ENCODE measurements around the gene GRK6. TPM values are rescaled to one million over a fixed set of nuclear protein-coding genes. Genes with fewer than 3 reads are reported as not detected.

The GRK6 gene
- total RNA-seq, 2 experiments from 2014 or later: 186 to 192 TPM

GRCh38 chr5:177403102-177403791, 23.2 kb upstream of the GRK6 start:
- H3K4me1 Mint-ChIP-seq (ENCODE audit: low read depth): peaks cover 23% of the 10 kb centered on the region
- POLR2A ChIA-PET: interaction anchor here (0.6 to 11.0 kb wide), 22 partner anchors 11 to 95 kb away, joined by 3 to 435 read pairs (median 6); partner anchors contain the start of genes GRK6, LMAN2, PDLIM7 and PRR7
- peak overlapping the region; percentile 72 for H3K27ac Mint-ChIP-seq

GRCh38 chr5:177403792-177404640, 22.5 kb upstream of the GRK6 start:
- no peaks in the 10 kb centered on the region for H3K9me3 Mint-ChIP-seq
- no peaks in the 10 kb centered on the region for H3K9me3 ChIP-seq (ENCODE audit: control insufficient read depth in 1 of 2, insufficient read depth in 1 of 2, low read length in 2 of 2)
- no peak overlapping the region for H3K27ac ChIP-seq (ENCODE audit: low read depth in 1 of 2, low read length in 2 of 2)
- peak overlapping the region; percentile 87 for H3K4me3 Mint-ChIP-seq
- no peaks in the 10 kb centered on the region for H3K27me3 Mint-ChIP-seq
- H3K27me3 ChIP-seq (ENCODE audit: control insufficient read depth in 1 of 2, insufficient read depth in 2 of 2, low read length in 2 of 2): peaks cover 0 to 2% of the 10 kb centered on the region in 2 experiments
- no peaks in the 10 kb centered on the region for H3K36me3 Mint-ChIP-seq (ENCODE audit: low read depth)
- H3K4me3 ChIP-seq (ENCODE audit: low read length): peak overlapping the region; percentile 59
- ChIA-PET POLR2A (interaction anchor here (0.6 to 11.0 kb wide), 23 partner anchors 11 to 218 kb away, joined by 3 to 435 read pairs (median 4); partner anchors contain the start of genes GRK6, LMAN2, PDLIM7 and PRR7), CTCF (interaction anchor here (0.7 to 9.7 kb wide), 31 partner anchors 9 to 290 kb away, joined by 3 to 352 read pairs (median 8); partner anchors contain the start of genes GRK6, LMAN2, PDLIM7 and PRELID1)
- ATAC-seq (ENCODE audit: poor library complexity) (peak; percentile 73), DNase-seq (peak; percentile 76 to 95 (median 84))
- H3K27ac Mint-ChIP-seq: no peak overlapping the region
- intact Hi-C loops (cut with DNase I, micrococcal nuclease): loop anchor here (1.0 to 2.0 kb wide), 7 partner anchors 14 to 52 kb away; partner anchors contain the start of gene GRK6 (in 1 of the 2)
- H3K4me1 Mint-ChIP-seq (ENCODE audit: low read depth): peaks cover 26% of the 10 kb centered on the region
- no peaks in the 10 kb centered on the region for H3K36me3 ChIP-seq (ENCODE audit: insufficient read depth, low read length)
- H3K4me1 ChIP-seq (ENCODE audit: insufficient read depth, low read length): peaks cover 41% of the 10 kb centered on the region
- peak; percentile 74 for TF ChIP-seq CTCF (IDR thresholded peaks at IDR 0.05)

More at GRCh38 chr5:177403102-177403791, 23.2 kb upstream of the GRK6 start:
- CTCF ChIA-PET: interaction anchor here (0.6 to 9.7 kb wide), 25 partner anchors 9 to 729 kb away, joined by 3 to 352 read pairs (median 9); partner anchors contain the start of genes GRK6, LMAN2, PRELID1 and PRR7
- ATAC-seq (ENCODE audit: poor library complexity) (peak; percentile 50), DNase-seq (peak in 13 of 14 experiments; percentile 29 to 89 (median 55))
- intact Hi-C loops (cut with DNase I, micrococcal nuclease): loop anchor here (1.0 to 2.0 kb wide), 3 partner anchors 13 to 53 kb away; no protein-coding TSS in a partner anchor
- Histone ChIP-seq H3K4me1 (ENCODE audit: insufficient read depth, low read length) (peaks cover 41% of the 10 kb centered on the region), H3K9me3 (ENCODE audit: control insufficient read depth in 1 of 2, insufficient read depth in 1 of 2, low read length in 2 of 2) (no peaks in the 10 kb centered on the region), H3K27me3 (ENCODE audit: control insufficient read depth in 1 of 2, insufficient read depth in 2 of 2, low read length in 2 of 2) (peaks cover 0 to 2% of the 10 kb centered on the region in 2 experiments), H3K4me3 (ENCODE audit: low read length) (peak overlapping the region; percentile 59), H3K36me3 (ENCODE audit: insufficient read depth, low read length) (no peaks in the 10 kb centered on the region), H3K27ac (ENCODE audit: low read depth in 1 of 2, low read length in 2 of 2) (no peak overlapping the region)
- Mint-ChIP-seq H3K4me3 (peak overlapping the region; percentile 87), H3K27me3 (no peaks in the 10 kb centered on the region), H3K36me3 (ENCODE audit: low read depth) (no peaks in the 10 kb centered on the region), H3K9me3 (no peaks in the 10 kb centered on the region)
- TF ChIP-seq CTCF (IDR thresholded peaks at IDR 0.05): no peak

- Histone ChIP-seq H3K36me3 (ENCODE audit: insufficient read depth, low read length) (no peaks in the 10 kb centered on the region), H3K4me3 (ENCODE audit: low read length) (peak overlapping the region; percentile 59), H3K27ac (ENCODE audit: low read depth in 1 of 2, low read length in 2 of 2) (no peak overlapping the region), H3K4me1 (ENCODE audit: insufficient read depth, low read length) (peaks cover 41% of the 10 kb centered on the region), H3K9me3 (ENCODE audit: control insufficient read depth in 1 of 2, insufficient read depth in 1 of 2, low read length in 2 of 2) (no peaks in the 10 kb centered on the region), H3K27me3 (ENCODE audit: control insufficient read depth in 1 of 2, insufficient read depth in 2 of 2, low read length in 2 of 2) (peaks cover 0 to 2% of the 10 kb centered on the region in 2 experiments)
- no peak overlapping the region for H3K27ac Mint-ChIP-seq
- peaks cover 29% of the 10 kb centered on the region for H3K4me1 Mint-ChIP-seq (ENCODE audit: low read depth)
- intact Hi-C loops (cut with DNase I, micrococcal nuclease): loop anchor here (1.0 to 2.0 kb wide), 4 partner anchors 20 to 50 kb away; partner anchors contain the start of gene GRK6 (in 1 of the 2)
- H3K4me3 Mint-ChIP-seq: peak overlapping the region; percentile 78
- ChIA-PET POLR2A (interaction anchor here (0.7 to 11.0 kb wide), 12 partner anchors 10 to 218 kb away, joined by 3 to 435 read pairs (median 10); partner anchors contain the start of genes GRK6, LMAN2 and PRR7), CTCF (interaction anchor here (0.7 to 9.7 kb wide), 27 partner anchors 10 to 291 kb away, joined by 3 to 352 read pairs (median 9); partner anchors contain the start of genes GRK6, PDLIM7, PRELID1 and PRR7)
- H3K9me3 Mint-ChIP-seq: no peaks in the 10 kb centered on the region
- H3K36me3 Mint-ChIP-seq (ENCODE audit: low read depth): no peaks in the 10 kb centered on the region
- ATAC-seq (ENCODE audit: poor library complexity): no peak
- TF ChIP-seq CTCF (IDR thresholded peaks at IDR 0.05): peak; percentile 6
- no peaks in the 10 kb centered on the region for H3K27me3 Mint-ChIP-seq
- no peak for DNase-seq
Observed at GRCh38 chr5:177404641-177405179, 21.8 kb upstream of the GRK6 start.

Data from CD4-positive, alpha-beta T cell (primary cell).